Measurements from ENCODE around the gene MVB12A. TPM values are rescaled to one million over a fixed set of nuclear protein-coding genes. Genes with fewer than 3 reads are reported as not detected.

Gene MVB12A
- total and polyA plus RNA-seq, 2 donors (not counting 3 experiments of a cell fraction or from before 2014, with no cell fraction given), result 63.3 to 88.8 TPM

GRCh38 chr19:17378271-17378670, 41.6 kb upstream of the MVB12A start:
- Histone ChIP-seq H3K4me2 (ENCODE audit: insufficient read depth, low read length) (no peak overlapping the region), H3K9ac (replicated peaks; ENCODE audit: extremely low read depth, insufficient read depth, low read length) (no peak overlapping the region), H3K4me3 (replicated peaks in 1 of 3; ENCODE audit: insufficient read depth in 1 of 3, low read depth in 1 of 3, low read length in 3 of 3) (no peak overlapping the region), H4K20me1 (replicated peaks; ENCODE audit: control insufficient read depth, extremely low read depth, insufficient read depth, low read length) (no peaks in the 10 kb centered on the region), H3K79me2 (ENCODE audit: control insufficient read depth, insufficient read depth, low read length) (no peaks in the 10 kb centered on the region), H3K27me3 (ENCODE audit: control insufficient read depth in 2 of 2, insufficient read depth in 2 of 2, low read length in 2 of 2) (no peaks in the 10 kb centered on the region), H3K9me1 (replicated peaks; ENCODE audit: control insufficient read depth, extremely low read depth, insufficient read depth, low read length) (no peaks in the 10 kb centered on the region), H3K27ac (ENCODE audit: insufficient read depth, low read depth, low read length) (no peak overlapping the region), H3K9me3 (replicated peaks; ENCODE audit: control insufficient read depth, insufficient read depth, low read length) (no peaks in the 10 kb centered on the region), H2AFZ (ENCODE audit: low read depth, low read length) (no peak overlapping the region), H3K36me3 (ENCODE audit: control insufficient read depth in 2 of 2, extremely low read depth in 1 of 2, insufficient read depth in 2 of 2, low read length in 2 of 2) (no peaks in the 10 kb centered on the region), H3K4me1 (ENCODE audit: control insufficient read depth, extremely low read depth, insufficient read depth, low read length) (peaks cover 39% of the 10 kb centered on the region)
- intact Hi-C loops (cut with micrococcal nuclease), result no loop called here
- no TSS peak for BruUV-seq (replicated peaks)
- ChIA-PET CTCF (interaction anchor here (1.1 to 2.5 kb wide), 3 partner anchors 11 to 43 kb away, joined by 4 to 7 read pairs (median 5); partner anchors contain the start of gene ANO8), POLR2A (no interaction called here)
- dilution Hi-C loops (cut with MboI; ENCODE audit: extremely low pct_ligation_motif_present, low sequenced_read_pairs), result no loop called here
- DNase-seq (ENCODE audit: low read depth, low spot score) (no peak), FAIRE-seq (no peak)
- TF ChIP-seq FOS (IDR thresholded peaks at IDR 0.05; ENCODE audit: borderline replicate concordance, insufficient read depth, low read length), result no peak
- no peak for TF ChIP-seq GATA2 (IDR thresholded peaks at IDR 0.05; ENCODE audit: insufficient read depth, insufficient read length, low read depth, low read length)
- no peak for TF ChIP-seq MYC (IDR thresholded peaks at IDR 0.05; ENCODE audit: low read depth, low read length)
- no peak for TF ChIP-seq EZH2 (IDR thresholded peaks at IDR 0.05; ENCODE audit: borderline replicate concordance, low read depth, low read length, severe bottlenecking)
- no peak for TF ChIP-seq JUN (IDR thresholded peaks at IDR 0.05; ENCODE audit: borderline replicate concordance, insufficient read depth, insufficient read length, low read depth)
- TF ChIP-seq, protein P1, sequence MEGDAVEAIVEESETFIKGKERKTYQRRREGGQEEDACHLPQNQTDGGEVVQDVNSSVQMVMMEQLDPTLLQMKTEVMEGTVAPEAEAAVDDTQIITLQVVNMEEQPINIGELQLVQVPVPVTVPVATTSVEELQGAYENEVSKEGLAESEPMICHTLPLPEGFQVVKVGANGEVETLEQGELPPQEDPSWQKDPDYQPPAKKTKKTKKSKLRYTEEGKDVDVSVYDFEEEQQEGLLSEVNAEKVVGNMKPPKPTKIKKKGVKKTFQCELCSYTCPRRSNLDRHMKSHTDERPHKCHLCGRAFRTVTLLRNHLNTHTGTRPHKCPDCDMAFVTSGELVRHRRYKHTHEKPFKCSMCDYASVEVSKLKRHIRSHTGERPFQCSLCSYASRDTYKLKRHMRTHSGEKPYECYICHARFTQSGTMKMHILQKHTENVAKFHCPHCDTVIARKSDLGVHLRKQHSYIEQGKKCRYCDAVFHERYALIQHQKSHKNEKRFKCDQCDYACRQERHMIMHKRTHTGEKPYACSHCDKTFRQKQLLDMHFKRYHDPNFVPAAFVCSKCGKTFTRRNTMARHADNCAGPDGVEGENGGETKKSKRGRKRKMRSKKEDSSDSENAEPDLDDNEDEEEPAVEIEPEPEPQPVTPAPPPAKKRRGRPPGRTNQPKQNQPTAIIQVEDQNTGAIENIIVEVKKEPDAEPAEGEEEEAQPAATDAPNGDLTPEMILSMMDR (IDR thresholded peaks at IDR 0.05; ENCODE audit: extremely low read depth in 1 of 2, insufficient read depth in 1 of 2, low read depth in 1 of 2, low read length in 2 of 2), result no peak
- TF ChIP-seq MAX (IDR thresholded peaks at IDR 0.05; ENCODE audit: insufficient read depth, insufficient read length), result no peak
- TF ChIP-seq POLR2A (IDR thresholded peaks at IDR 0.05; ENCODE audit: low read depth, low read length), result no peak
- no peak for TF ChIP-seq POLR2AphosphoS5 (IDR thresholded peaks at IDR 0.05; ENCODE audit: insufficient read depth, low read depth, low read length)
